HEK293 (cell line): ENCODE data around the gene ROBO1.

Experiments
- CTCF ChIA-PET: fragments of 350-600 bp; formaldehyde crosslinking; extraction: SDS; loops from one replicate; lab custom pipeline; 2021; ENCODE audit warnings: antibody characterized with exemption; lab: Yijun Ruan, JAX
- POLR2A ChIA-PET: fragments of 300-600 bp; formaldehyde crosslinking; extraction: SDS; loops from one replicate; lab custom pipeline; 2020; ENCODE audit warnings: antibody characterized with exemption, inconsistent platforms; lab: Yijun Ruan, JAX
- H3K27ac ChIP-seq: fragments of 200-500 bp; sonication (Bioruptor generic); 2 replicates; pipeline ENCODE4 v1.5.1; 2014; ENCODE audit warnings: low read depth, low read length, control low read depth, inconsistent platforms; ENCODE audit errors: extremely low read depth
- H3K36me3 ChIP-seq, 2 experiments: fragments of 200-500 bp in 1 of 2; sonication (Bioruptor generic) in 1 of 2; 1 replicate in 1 of 2; 2 replicates in 1 of 2; pipeline ENCODE4 v1.5.1; 2014 to 2017; ENCODE audit warnings: inconsistent platforms in 2 of 2, low read length in 2 of 2; ENCODE audit not compliant: control insufficient read depth in 2 of 2, insufficient read depth in 1 of 2
- H3K4me1 ChIP-seq: fragments of 200-500 bp; sonication (Bioruptor generic); 2 replicates; pipeline ENCODE4 v1.5.1; 2014; ENCODE audit warnings: mild to moderate bottlenecking, low read length, inconsistent platforms; ENCODE audit not compliant: control insufficient read depth, insufficient read depth
- H3K4me3 ChIP-seq: 2 replicates; pipeline ENCODE4 v1.5.1; 2011; ENCODE audit warnings: low read depth, mild to moderate bottlenecking, control low read depth, low read length, moderate library complexity
- H3K9me3 ChIP-seq: fragments of 200-500 bp; sonication (Bioruptor generic); 2 replicates; pipeline ENCODE4 v1.5.1; 2014; ENCODE audit warnings: low read depth, low read length, inconsistent platforms; ENCODE audit not compliant: control insufficient read depth, insufficient read depth
- FEZF1 ChIP-seq: fragments of 450-650 bp; formaldehyde crosslinking; IDR thresholded peaks from 2 replicates; pipeline ENCODE4 v1.5.1; 2016; ENCODE audit warnings: missing biosample characterization, missing genetic modification characterization
- HOXA7 ChIP-seq: sonication (generic); formaldehyde crosslinking; IDR thresholded peaks from 2 replicates; pipeline ENCODE4 v1.8.1; 2022; ENCODE audit warnings: missing genetic modification reagents, borderline replicate concordance
- SP3 ChIP-seq: fragments of 450-650 bp; formaldehyde crosslinking; IDR thresholded peaks from 2 replicates; pipeline ENCODE4 v1.5.1; 2016; ENCODE audit warnings: missing biosample characterization, missing genetic modification characterization
- YY2 ChIP-seq: fragments of 450-650 bp; formaldehyde crosslinking; IDR thresholded peaks from 2 replicates; pipeline ENCODE4 v1.5.1; 2016; ENCODE audit warnings: missing biosample characterization, missing genetic modification characterization
- ZBTB1 ChIP-seq: fragments of 450-650 bp; formaldehyde crosslinking; IDR thresholded peaks from 2 replicates; pipeline ENCODE4 v1.5.1; 2016; ENCODE audit warnings: missing biosample characterization, missing genetic modification characterization
- ZFP3 ChIP-seq: fragments of 450-650 bp; formaldehyde crosslinking; IDR thresholded peaks from 2 replicates; pipeline ENCODE4 v1.5.1; 2016; ENCODE audit warnings: low read depth, missing biosample characterization, missing genetic modification characterization
- ZNF132 ChIP-seq: fragments of 450-650 bp; formaldehyde crosslinking; IDR thresholded peaks from 2 replicates; pipeline ENCODE4 v1.5.1; 2017; ENCODE audit warnings: missing biosample characterization, missing genetic modification characterization, borderline replicate concordance
- ZNF214 ChIP-seq: fragments of 450-650 bp; formaldehyde crosslinking; IDR thresholded peaks from 2 replicates; pipeline ENCODE4 v1.5.1; 2017; ENCODE audit warnings: missing biosample characterization, mild to moderate bottlenecking, missing genetic modification characterization, borderline replicate concordance
- ZNF239 ChIP-seq: fragments of 450-650 bp; formaldehyde crosslinking; IDR thresholded peaks from 2 replicates; pipeline ENCODE4 v1.5.1; 2016; ENCODE audit warnings: missing biosample characterization, missing genetic modification characterization
- ZNF391 ChIP-seq: fragments of 450-650 bp; formaldehyde crosslinking; IDR thresholded peaks from 2 replicates; pipeline ENCODE4 v1.5.1; 2016; ENCODE audit warnings: low read depth, missing biosample characterization, missing genetic modification characterization, borderline replicate concordance
- ZNF404 ChIP-seq: fragments of 450-650 bp; formaldehyde crosslinking; IDR thresholded peaks from 2 replicates; pipeline ENCODE4 v1.5.1; 2017; ENCODE audit warnings: missing biosample characterization, missing genetic modification characterization
- ZNF423 ChIP-seq: fragments of 450-650 bp; formaldehyde crosslinking; IDR thresholded peaks from 2 replicates; pipeline ENCODE4 v1.5.1; 2016; ENCODE audit warnings: missing biosample characterization, missing genetic modification characterization
- ZNF510 ChIP-seq: fragments of 450-650 bp; formaldehyde crosslinking; IDR thresholded peaks from 2 replicates; pipeline ENCODE4 v1.5.1; 2018; ENCODE audit warnings: mild to moderate bottlenecking, missing genetic modification characterization, missing biosample characterization; ENCODE audit not compliant: insufficient replicate concordance
- ZNF560 ChIP-seq: fragments of 450-650 bp; formaldehyde crosslinking; IDR thresholded peaks from 2 replicates; pipeline ENCODE4 v1.5.1; 2017; ENCODE audit warnings: missing biosample characterization, missing genetic modification characterization, borderline replicate concordance
- ZNF585B ChIP-seq: fragments of 450-650 bp; formaldehyde crosslinking; IDR thresholded peaks from 2 replicates; pipeline ENCODE4 v1.5.1; 2016; ENCODE audit warnings: missing biosample characterization, missing genetic modification characterization
- ZNF596 ChIP-seq: fragments of 450-650 bp; IDR thresholded peaks from 2 replicates; pipeline ENCODE4 v1.5.0; 2018; ENCODE audit warnings: missing biosample characterization, mild to moderate bottlenecking, missing genetic modification characterization, moderate library complexity
- ZNF621 ChIP-seq: fragments of 450-650 bp; formaldehyde crosslinking; IDR thresholded peaks from 2 replicates; pipeline ENCODE4 v1.5.1; 2017; ENCODE audit warnings: missing biosample characterization, missing genetic modification characterization
- ZNF664 ChIP-seq: fragments of 450-650 bp; formaldehyde crosslinking; IDR thresholded peaks from 2 replicates; pipeline ENCODE4 v1.5.1; 2016; ENCODE audit warnings: missing biosample characterization, missing genetic modification characterization
- ZNF791 ChIP-seq: fragments of 450-650 bp; formaldehyde crosslinking; IDR thresholded peaks from 2 replicates; pipeline ENCODE4 v1.5.1; 2016; ENCODE audit warnings: missing biosample characterization, missing genetic modification characterization
- TF ChIP-seq, protein P1 (sequence below): fragments of 450-650 bp; formaldehyde crosslinking; IDR thresholded peaks from 2 replicates; pipeline ENCODE4 v1.5.1; 2017; ENCODE audit warnings: missing biosample characterization, missing genetic modification characterization
- TF ChIP-seq, protein P2 (sequence below): fragments of 450-650 bp; formaldehyde crosslinking; IDR thresholded peaks from 2 replicates; pipeline ENCODE4 v1.5.1; 2016; ENCODE audit warnings: missing biosample characterization, missing genetic modification characterization
- TF ChIP-seq, protein P3 (sequence below): fragments of 450-650 bp; formaldehyde crosslinking; IDR thresholded peaks from 2 replicates; pipeline ENCODE4 v1.5.1; 2016; ENCODE audit warnings: missing biosample characterization, missing genetic modification characterization
- TF ChIP-seq, protein P4 (sequence below): fragments of 450-650 bp; formaldehyde crosslinking; IDR thresholded peaks from 2 replicates; pipeline ENCODE4 v1.5.1; 2016; ENCODE audit warnings: missing biosample characterization, missing genetic modification characterization

Gene ROBO1

GRCh38 chr3:78912687-78913086, 855.1 kb downstream of the ROBO1 start:
- ChIA-PET POLR2A (no interaction called here), CTCF (no interaction called here)
- Histone ChIP-seq H3K36me3 (no peaks in the 10 kb centered on the region), H3K9me3 (no peaks in the 10 kb centered on the region), H3K4me1 (peaks cover 6% of the 10 kb centered on the region), H3K4me3 (no peak overlapping the region), H3K27ac (no peak overlapping the region)
- no peak for TF ChIP-seq ZNF621 (tag by site-specific recombination)
- TF ChIP-seq, protein P1, sequence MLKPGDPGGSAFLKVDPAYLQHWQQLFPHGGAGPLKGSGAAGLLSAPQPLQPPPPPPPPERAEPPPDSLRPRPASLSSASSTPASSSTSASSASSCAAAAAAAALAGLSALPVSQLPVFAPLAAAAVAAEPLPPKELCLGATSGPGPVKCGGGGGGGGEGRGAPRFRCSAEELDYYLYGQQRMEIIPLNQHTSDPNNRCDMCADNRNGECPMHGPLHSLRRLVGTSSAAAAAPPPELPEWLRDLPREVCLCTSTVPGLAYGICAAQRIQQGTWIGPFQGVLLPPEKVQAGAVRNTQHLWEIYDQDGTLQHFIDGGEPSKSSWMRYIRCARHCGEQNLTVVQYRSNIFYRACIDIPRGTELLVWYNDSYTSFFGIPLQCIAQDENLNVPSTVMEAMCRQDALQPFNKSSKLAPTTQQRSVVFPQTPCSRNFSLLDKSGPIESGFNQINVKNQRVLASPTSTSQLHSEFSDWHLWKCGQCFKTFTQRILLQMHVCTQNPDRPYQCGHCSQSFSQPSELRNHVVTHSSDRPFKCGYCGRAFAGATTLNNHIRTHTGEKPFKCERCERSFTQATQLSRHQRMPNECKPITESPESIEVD (tag by site-specific recombination) = peak; percentile 90

DNA sequence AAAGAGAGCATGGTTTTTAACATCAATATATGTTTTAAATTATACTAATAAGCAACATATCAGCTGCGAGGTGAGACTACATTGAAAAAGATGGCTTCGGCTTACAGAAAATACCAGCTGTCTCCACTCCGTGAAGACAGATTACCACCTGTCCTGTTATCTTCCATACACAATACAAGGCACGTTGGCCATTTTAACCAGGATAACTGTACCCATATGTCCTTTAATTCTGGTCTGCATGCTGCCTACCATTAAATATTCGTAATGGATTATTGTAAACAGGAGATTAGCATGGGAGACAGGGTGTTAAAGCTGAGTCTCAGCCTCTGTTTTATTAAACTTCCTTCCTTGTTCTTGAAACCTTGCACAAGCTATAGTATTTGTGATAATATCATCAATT, 855.5 kb downstream of the ROBO1 start:
- Histone ChIP-seq H3K27ac (no peak overlapping the region), H3K9me3 (no peaks in the 10 kb centered on the region)
- CTCF ChIA-PET = no interaction called here

GRCh38 chr3:78911394-78911793, 856.4 kb downstream of the ROBO1 start:
- Histone ChIP-seq H3K27ac (no peak overlapping the region), H3K4me1 (peaks cover 3% of the 10 kb centered on the region; the same call in 1 of the 2 replicates), H3K4me3 (no peak overlapping the region), H3K9me3 (no peaks in the 10 kb centered on the region), H3K36me3 (no peaks in the 10 kb centered on the region)
- TF ChIP-seq ZNF596 = no peak
- TF ChIP-seq, protein P2, sequence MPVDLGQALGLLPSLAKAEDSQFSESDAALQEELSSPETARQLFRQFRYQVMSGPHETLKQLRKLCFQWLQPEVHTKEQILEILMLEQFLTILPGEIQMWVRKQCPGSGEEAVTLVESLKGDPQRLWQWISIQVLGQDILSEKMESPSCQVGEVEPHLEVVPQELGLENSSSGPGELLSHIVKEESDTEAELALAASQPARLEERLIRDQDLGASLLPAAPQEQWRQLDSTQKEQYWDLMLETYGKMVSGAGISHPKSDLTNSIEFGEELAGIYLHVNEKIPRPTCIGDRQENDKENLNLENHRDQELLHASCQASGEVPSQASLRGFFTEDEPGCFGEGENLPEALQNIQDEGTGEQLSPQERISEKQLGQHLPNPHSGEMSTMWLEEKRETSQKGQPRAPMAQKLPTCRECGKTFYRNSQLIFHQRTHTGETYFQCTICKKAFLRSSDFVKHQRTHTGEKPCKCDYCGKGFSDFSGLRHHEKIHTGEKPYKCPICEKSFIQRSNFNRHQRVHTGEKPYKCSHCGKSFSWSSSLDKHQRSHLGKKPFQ (tag by site-specific recombination) = no peak
- no peak for TF ChIP-seq HOXA7 (CRISPR knock-in tag)
- no peak for TF ChIP-seq ZNF239 (tag by site-specific recombination)
- TF ChIP-seq, protein P3, sequence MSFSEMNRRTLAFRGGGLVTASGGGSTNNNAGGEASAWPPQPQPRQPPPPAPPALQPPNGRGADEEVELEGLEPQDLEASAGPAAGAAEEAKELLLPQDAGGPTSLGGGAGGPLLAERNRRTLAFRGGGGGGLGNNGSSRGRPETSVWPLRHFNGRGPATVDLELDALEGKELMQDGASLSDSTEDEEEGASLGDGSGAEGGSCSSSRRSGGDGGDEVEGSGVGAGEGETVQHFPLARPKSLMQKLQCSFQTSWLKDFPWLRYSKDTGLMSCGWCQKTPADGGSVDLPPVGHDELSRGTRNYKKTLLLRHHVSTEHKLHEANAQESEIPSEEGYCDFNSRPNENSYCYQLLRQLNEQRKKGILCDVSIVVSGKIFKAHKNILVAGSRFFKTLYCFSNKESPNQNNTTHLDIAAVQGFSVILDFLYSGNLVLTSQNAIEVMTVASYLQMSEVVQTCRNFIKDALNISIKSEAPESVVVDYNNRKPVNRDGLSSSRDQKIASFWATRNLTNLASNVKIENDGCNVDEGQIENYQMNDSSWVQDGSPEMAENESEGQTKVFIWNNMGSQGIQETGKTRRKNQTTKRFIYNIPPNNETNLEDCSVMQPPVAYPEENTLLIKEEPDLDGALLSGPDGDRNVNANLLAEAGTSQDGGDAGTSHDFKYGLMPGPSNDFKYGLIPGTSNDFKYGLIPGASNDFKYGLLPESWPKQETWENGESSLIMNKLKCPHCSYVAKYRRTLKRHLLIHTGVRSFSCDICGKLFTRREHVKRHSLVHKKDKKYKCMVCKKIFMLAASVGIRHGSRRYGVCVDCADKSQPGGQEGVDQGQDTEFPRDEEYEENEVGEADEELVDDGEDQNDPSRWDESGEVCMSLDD (tag by site-specific recombination) = no peak
- TF ChIP-seq ZNF510 (tag by site-specific recombination) = no peak
- no peak for TF ChIP-seq ZNF664 (tag by site-specific recombination)
- TF ChIP-seq, protein P4, sequence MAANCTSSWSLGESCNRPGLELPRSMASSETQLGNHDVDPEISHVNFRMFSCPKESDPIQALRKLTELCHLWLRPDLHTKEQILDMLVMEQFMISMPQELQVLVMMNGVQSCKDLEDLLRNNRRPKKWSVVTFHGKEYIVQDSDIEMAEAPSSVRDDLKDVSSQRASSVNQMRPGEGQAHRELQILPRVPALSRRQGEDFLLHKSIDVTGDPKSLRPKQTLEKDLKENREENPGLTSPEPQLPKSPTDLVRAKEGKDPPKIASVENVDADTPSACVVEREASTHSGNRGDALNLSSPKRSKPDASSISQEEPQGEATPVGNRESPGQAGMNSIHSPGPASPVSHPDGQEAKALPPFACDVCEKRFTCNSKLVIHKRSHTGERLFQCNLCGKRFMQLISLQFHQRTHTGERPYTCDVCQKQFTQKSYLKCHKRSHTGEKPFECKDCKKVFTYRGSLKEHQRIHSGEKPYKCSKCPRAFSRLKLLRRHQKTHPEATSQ (tag by site-specific recombination) = no peak
- no peak for TF ChIP-seq ZBTB1 (tag by site-specific recombination)
- TF ChIP-seq ZNF391 = no peak
- no peak for TF ChIP-seq ZNF423
- no peak for TF ChIP-seq ZNF214
- TF ChIP-seq ZNF791 = no peak
- no peak for TF ChIP-seq ZNF404 (tag by site-specific recombination)
- no peak for TF ChIP-seq SP3 (tag by site-specific recombination)
- no peak for TF ChIP-seq ZFP3 (tag by site-specific recombination)
- no peak for TF ChIP-seq ZNF560 (tag by site-specific recombination)
- TF ChIP-seq YY2 (tag by site-specific recombination) = no peak
- no peak for TF ChIP-seq ZNF585B (tag by site-specific recombination)
- POLR2A ChIA-PET = no interaction called here
- CTCF ChIA-PET = interaction anchor here (0.6 kb wide), 1 partner anchor 64 kb away, joined by 3 read pairs; no protein-coding TSS in a partner anchor

More for the DNA sequence above, 855.5 kb downstream of the ROBO1 start:
- Histone ChIP-seq H3K4me3 (no peak overlapping the region), H3K36me3 (no peaks in the 10 kb centered on the region), H3K4me1 (peaks cover 3% of the 10 kb centered on the region; the same call in 1 of the 2 replicates)
- TF ChIP-seq ZNF132 (tag by site-specific recombination) (no peak), FEZF1 (peak; percentile 59)
- POLR2A ChIA-PET = no interaction called here
